Measurements from ENCODE around the gene GLI3.

The GLI3 gene

DNA sequence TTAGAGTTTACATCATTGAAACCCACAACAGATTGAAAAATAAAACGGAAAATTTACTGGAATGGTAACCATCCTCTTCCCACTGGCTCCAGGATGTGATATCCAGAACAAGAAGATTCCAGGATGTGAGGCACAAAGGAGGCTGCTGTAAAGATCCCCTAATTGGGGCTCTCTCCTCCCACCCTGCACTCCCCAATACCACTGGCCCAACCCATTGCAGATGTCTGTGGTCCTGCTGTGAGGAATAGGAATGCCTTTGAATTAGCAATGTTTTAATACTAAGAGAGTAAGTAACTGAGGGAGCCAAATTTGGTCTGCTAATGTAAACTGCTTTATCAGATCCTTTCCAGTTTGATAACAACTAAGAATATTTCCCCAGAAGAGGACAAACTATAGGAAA is 308.2 kb downstream of the GLI3 start:
- DNase-seq (ENCODE audit: low read depth in 3 of 3), result no peak

DNA sequence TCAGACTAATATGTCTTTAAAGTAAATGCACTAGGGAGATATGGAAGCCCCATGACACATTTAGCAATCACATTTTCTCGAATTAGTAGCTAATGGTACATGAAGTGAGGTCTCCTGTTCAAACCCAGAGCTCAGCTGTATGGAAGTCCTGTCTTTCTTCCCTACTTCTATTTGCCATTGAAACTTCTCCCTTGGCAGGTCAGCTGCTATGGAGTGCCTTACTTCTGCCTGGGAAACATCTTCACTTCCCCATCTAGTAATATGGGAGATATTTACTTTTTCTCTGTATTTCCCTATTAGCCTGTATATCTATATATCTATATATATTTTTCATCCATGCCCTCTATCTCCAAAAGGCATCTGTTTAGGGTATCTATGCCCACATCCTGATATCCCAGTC is 308.8 kb downstream of the GLI3 start:
- DNase-seq (ENCODE audit: low read depth in 3 of 3), result no peak

DNA sequence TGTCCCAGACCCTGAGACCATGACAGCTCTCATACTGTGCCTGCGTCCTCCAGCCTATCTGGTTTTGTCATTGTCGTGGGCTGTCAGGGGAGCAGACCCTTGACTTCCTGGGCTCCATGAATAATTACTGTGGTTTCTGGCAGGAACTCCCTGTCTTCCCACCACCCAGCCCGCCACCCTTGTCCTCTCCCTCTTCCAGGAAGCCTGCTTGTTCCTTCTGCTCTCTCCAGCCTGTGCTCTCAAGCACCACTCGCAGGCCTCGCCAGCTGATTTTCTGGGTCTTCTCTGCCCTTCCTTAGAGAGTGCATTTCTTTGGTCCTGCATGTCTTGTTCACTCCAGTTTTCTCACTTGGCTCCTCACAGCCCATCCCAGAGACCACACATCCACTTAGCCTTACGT is 309.6 kb downstream of the GLI3 start:
- no peak for DNase-seq (ENCODE audit: low read depth in 3 of 3)

DNA sequence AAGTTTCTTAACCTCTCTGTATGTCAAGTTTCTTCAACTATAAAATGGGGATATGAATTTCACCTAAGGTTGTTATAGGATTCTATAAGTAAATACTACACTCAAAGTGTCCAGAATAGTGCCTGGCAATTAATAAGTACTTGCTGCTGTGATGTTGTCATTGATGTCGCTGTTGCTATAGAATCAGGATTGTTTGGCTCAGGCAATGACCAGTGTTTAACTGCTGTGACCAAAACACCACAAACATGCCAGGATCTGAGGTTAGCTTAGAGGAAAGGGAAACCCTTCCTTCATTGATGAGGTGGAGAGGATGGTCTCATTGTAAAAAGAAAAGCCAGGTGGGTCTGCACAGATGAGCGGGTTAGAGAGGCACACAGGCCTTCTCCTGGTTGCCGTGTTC is 311.1 kb downstream of the GLI3 start:
- DNase-seq (ENCODE audit: low read depth in 3 of 3), result no peak

DNA sequence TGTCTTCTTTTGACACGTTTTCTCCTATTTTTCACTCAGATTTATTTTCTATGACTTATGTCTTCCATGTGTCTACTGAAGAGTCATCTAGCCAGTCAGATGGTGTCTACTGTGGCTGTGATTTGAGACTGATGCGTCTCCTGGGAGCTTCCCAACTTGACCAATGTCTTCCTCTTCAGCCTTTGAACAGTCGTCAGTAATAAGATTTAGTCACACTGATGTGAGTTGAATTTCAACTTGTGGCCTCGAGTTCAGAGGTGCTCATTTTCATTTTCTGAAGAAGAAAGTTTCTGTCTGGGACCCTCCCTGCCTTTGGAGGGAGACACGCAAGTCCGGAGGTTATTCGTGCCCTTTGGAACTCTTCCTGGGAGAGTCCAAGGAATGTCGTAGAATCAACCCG is 312.2 kb downstream of the GLI3 start:
- no peak for DNase-seq (ENCODE audit: low read depth in 3 of 3)

DNA sequence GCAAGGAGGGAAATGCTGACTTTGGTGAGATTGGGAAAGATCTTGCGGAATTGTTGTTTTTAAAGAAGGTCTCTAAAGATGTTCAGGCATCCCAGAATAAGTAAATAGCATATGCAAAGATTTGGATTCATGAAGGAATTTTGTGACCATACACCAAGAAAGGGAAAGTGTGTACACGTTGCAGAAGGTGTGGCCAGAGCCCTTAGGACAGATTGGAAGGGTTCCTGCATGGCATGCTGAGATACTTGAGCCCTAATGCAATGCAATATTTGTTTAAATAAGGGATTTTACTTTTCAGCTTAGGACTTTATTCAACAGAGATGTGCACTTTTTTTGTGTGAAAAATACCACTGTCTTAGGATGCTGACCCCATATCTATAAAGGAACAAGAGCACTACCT is 314.6 kb downstream of the GLI3 start:
- DNase-seq (ENCODE audit: low read depth in 3 of 3), result no peak

DNA sequence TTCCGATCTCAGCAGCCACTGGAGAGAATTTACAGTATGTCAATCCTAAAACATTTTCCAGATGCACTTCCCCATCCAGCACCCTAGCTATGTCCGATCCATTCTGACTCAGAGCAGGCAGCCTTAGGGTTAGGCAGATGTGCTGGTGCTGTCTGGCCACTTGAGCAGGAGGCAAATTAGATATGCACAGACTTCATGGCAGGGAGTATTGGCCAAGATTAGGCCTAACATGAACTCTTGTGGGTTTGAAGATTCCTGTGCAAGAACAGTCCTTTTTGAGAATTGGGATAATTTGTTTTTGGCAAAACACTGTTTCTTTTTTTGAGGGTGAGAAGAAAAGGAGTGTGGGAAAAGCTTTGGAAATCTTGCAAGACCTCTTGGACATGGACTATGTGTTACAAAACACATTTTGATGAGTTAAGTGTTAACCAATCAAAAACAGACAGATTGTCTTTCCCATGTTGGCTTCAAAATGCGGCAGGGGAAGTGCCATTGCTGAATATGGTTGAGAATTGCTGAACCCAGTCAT is 315.5 kb downstream of the GLI3 start:
- DNase-seq (ENCODE audit: low read depth in 3 of 3), result no peak

DNA sequence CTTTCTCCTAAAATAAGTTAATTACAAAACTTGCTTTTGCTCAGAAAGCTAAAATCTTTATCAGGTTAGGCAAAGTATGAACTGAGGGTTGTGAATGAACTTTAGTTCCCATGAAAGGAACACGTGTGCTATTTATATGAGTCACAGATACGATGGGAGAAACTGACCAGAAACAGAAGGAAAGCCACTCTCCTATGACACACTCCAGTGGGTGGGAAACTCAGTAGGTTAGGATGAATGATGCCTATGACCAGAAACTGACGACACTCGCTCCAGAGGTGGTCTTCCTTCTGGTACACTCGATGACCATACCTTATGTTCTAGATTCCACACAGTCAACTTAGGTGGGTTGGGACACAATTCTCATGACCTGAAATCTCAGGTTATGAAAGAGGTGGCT is 318.4 kb downstream of the GLI3 start:
- DNase-seq (ENCODE audit: low read depth in 3 of 3), result no peak

DNA sequence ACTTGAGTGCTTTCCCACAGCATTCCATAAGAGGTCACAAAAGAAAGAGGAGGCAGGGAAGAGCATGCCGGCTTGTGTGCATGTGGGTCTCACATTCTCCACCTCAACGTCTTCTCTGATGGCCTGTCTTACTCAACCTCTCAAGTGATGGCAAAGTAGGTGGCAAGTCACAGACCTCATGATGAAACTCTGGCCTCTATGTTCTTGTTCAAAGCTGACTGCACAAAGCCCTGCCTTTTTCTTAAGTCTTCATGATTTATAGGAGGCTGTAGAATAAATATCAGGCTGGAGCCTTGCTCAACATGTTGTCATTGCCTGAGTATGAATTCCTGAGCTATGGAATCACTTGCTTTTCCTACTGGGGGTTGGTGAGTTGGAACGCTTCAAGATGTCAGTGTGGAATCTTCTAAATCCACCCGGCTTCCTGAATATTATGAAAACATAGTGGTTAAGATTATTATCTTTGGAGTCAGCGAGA is 320.5 kb downstream of the GLI3 start:
- DNase-seq (ENCODE audit: low read depth in 3 of 3), result no peak

DNA sequence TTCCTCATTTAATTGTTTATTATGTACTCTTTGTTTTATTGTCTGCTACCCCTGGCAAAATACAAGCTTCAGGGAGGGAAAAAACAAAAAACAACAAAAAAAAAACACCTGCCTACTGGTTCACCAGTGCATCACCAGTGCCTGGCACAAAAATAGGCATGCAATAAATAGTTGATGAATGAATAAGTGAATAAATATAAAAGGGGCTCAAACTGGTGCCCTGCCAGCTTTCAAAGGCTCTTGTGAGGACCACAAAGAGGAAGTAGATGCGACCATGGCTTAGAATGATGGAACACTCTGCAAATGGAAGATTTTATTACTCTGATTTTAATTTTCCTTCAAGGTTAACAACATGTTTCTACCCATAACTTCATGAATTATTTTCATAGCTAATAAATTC is 321.1 kb downstream of the GLI3 start:
- DNase-seq (ENCODE audit: low read depth in 3 of 3), result no peak

DNA sequence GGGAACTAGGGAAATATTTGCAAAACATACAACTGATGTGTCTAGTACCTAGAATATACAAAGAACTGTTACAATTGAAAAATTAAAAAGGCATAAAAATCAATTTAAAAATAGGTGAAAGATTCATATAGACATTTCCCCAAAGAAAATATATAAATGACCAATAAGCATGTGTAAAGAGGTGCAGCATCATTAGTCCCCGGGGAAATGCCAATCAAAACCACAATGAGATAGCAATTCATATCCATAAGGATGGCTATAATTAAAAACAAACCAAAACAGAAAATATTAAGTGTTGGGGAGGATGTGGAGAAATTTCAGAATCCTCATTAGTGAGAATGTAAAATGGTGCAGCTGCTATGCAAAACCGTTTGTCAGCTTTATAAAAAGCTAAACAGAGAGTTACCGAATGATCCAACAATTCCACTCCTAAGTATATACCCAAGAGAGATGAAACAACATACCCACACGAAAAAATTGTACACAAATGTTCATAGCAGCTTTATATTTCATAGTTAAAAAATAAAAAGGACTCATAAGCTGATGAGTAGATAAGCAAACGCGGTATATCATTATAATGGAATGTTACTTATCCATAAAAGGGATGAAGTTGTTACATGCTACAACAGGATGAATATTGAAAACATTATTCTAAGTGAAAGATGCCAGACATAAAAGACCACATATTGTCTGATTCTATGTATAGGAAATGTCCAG is 324.0 kb downstream of the GLI3 start:
- no peak for DNase-seq (ENCODE audit: low read depth in 3 of 3)

DNA sequence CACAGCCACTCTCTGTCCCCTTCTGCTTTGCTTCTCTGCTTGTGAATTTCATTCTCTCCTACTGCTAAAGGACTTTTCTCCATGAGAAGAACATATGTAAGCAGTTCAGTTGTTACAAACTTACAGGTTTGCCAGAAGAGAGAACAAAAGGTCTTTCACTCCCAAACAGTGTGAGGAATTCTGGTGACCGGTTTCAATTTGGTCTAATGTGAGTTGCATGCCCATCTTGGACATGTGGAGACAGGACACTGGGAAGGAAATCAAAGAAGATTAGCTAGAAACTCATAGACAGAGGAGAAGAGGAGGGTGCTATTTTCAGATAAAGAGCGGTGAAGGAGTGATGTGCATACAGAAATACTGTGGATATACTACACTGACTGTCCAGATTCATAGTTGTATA is 324.6 kb downstream of the GLI3 start:
- no peak for DNase-seq (ENCODE audit: low read depth in 3 of 3)

DNA sequence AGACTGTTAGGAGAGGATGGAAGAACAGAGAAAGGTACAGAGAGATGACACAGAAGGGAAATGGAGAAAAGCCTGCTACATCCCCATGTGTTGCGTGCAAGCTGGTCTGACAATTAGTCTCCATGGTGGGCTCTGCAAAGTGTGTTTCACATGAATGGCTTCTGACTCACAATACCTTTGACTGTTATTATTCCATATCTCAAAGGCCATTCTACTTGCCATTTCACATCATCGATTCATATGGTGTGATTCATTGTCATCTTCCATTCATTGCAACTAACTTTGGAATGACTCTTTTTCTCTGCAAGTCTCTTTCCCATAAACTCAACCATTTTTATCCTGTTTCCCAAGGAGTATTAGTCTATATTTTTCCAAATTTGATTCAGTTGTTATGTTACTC is 325.2 kb downstream of the GLI3 start:
- no peak for DNase-seq (ENCODE audit: low read depth in 3 of 3)
